ENCODE data around the gene TSPAN33. TPM values are rescaled to one million over a fixed set of nuclear protein-coding genes. Genes with fewer than 3 reads are reported as not detected.
"Not testable (repeated sequence)": the region's sequence is repeated elsewhere in the genome, so short reads cannot be mapped to it uniquely, and the experiment has no call there.

Gene TSPAN33
- total RNA-seq, 2 donors from 2014 or later = 4.8 to 7.5 TPM

- ATAC-seq (no peak), DNase-seq (no peak)
- intact Hi-C loops (cut with DNase I, micrococcal nuclease) = no loop called here
These were observed 54.9 kb downstream of the TSPAN33 start for GRCh38 chr7:129199406-129199805.

DNA sequence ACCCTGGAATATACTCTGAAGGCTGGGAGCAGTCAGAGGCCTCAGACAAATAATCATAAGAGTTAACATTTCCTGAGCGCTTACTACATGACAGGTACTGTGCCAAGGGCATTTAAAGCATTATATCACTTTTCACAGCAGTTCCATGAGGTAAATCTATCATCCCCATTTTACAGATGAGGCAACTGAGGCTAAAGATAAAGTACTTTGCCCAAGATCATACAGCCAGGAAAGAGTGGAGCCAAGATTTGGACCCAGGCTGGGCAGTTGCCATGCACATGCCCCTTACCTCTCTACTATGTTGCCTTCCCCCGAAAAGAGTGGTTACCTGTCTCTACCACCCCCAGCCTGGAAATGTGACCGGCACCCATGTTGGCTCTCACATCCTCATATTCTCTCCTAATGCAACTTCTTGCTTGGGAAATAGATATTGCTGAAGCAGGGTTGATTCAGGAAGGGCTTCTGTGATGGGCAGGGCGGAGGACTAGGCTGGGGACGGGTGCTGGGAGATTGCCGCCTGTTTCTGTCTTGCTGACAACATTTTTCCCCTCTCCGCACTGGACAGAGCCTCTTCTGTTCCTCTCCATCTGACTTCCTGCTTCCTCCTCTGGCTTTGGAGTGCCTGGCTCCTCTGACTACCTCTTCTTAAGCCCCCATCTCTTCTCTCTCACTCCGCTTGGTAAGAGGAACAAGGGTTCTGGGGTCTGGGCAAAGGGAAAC is 57.7 kb downstream of the TSPAN33 start:
- ATAC-seq = no peak
- no peak for DNase-seq
- intact Hi-C loops (cut with DNase I, micrococcal nuclease) = no loop called here

- no peak for ATAC-seq
- intact Hi-C loops (cut with DNase I, micrococcal nuclease) = no loop called here
These were observed 58.7 kb downstream of the TSPAN33 start for GRCh38 chr7:129203050-129203741.

DNA sequence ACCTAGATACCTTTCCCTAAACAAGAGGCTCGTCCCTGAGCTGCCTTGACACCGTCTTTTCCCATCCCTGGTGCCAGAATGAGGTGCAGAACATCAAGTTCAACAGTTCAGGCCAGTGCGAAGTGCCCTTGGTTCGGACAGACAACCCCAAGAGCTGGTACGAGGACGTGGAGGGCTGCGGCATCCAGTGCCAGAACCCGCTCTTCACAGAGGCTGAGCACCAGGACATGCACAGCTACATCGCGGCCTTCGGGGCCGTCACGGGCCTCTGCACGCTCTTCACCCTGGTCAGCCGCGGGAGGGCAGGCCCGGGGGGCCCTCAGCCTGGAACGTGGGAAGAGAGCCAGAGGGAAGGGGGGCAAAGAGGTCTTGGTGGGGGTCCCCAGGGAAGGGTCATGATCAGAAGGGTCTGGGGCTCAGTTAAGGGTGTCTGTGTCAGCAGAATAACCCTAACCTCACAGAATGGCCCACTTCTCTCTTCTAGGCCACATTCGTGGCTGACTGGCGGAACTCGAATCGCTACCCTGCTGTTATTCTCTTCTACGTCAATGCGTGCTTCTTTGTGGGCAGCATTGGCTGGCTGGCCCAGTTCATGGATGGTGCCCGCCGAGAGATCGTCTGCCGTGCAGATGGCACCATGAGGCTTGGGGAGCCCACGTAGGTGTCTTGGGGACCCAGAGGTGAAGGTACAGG is 60.8 kb downstream of the TSPAN33 start:
- intact Hi-C loops (cut with DNase I, micrococcal nuclease) = no loop called here
- DNase-seq (no peak), ATAC-seq (no peak)

More at GRCh38 chr7:129203050-129203741, 58.7 kb downstream of the TSPAN33 start:
- DNase-seq = no peak

DNA sequence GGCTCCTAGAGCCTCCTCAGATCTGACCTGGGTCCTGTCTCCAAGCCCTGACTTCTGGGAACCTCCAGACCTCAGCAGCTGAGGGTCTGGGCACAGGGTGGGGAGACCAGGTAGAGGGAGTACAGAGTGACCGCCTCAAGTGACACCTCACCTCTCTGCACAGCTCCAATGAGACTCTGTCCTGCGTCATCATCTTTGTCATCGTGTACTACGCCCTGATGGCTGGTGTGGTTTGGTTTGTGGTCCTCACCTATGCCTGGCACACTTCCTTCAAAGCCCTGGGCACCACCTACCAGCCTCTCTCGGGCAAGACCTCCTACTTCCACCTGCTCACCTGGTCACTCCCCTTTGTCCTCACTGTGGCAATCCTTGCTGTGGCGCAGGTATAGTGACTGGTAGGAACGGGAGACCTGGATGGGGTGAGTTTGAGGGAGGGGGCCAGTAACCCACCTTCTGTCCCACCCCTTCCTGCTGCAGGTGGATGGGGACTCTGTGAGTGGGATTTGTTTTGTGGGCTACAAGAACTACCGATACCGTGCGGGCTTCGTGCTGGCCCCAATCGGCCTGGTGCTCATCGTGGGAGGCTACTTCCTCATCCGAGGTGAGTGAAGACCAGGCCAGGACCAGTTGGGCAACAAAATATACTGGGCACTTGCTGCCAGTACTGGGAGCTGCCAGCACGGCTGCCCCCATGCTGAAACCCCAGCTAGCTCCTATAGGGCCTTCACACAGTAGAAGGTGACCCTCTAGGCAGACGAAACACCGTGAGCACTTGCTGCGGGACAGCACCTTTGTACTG is 61.7 kb downstream of the TSPAN33 start:
- intact Hi-C loops (cut with DNase I, micrococcal nuclease) = no loop called here
- ATAC-seq (no peak), DNase-seq (no peak)

GRCh38 chr7:129208667-129209066 is 64.2 kb downstream of the TSPAN33 start:
- ATAC-seq (no peak), DNase-seq (no peak)
- intact Hi-C loops (cut with DNase I, micrococcal nuclease) = no loop called here

DNA sequence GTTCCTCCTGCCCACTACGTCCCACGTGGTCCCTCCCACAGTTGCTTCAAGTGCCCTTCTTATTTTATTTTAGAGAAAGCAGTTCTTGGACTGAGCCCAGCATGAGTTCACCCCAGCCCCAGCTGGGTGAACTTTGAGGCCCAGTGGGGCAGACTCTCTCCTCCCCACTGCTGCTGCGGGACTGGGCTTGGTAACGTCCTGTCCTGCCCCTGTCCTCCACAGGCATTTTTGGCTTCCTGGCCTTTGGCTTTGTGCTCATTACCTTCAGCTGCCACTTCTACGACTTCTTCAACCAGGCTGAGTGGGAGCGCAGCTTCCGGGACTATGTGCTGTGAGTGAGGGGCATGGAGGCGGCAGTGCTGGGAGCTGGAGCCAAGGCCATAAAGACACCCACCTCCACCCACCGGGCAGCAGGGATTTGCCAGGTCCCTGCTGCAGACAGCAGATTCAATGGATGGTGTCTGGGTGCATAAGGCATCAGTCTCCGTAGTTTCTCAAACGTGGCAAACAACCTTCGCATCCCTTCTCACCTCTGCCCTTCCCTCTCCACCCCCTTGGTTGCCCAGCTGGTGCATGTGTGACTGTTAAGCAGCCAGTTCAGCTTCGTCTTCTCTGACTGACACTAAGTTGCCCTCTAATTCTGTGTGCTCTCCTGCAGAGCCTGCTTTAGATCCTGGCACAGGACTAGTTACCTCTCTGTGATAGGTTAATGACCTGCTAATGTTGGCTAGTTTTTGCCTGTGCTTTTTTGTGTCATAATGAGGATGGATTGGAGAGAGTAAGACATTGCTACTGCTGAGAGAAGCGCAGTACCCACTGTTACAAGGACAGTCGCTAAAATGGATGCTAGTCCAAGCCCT is 64.8 kb downstream of the TSPAN33 start:
- no peak for ATAC-seq
- intact Hi-C loops (cut with DNase I, micrococcal nuclease) = no loop called here
- no peak for DNase-seq

GRCh38 chr7:129210256-129210988 is 65.9 kb downstream of the TSPAN33 start:
- DNase-seq (peak; percentile 50 to 87), ATAC-seq (peak; percentile 92)
- intact Hi-C loops (cut with DNase I, micrococcal nuclease) = no loop called here

DNA sequence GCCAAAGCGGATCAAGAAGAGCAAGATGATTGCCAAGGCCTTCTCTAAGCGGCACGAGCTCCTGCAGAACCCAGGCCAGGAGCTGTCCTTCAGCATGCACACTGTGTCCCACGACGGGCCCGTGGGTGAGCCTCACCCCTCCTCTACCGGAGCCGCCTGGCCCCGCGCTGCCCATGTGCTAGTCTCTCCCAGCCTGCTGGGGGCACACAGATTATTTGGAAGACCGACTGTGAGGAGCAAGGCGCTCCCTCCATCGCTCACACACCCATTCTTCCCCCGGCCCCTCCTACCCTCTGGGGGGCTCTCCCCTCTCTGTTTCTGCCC is 66.4 kb downstream of the TSPAN33 start:
- no peak for ATAC-seq
- intact Hi-C loops (cut with DNase I, micrococcal nuclease) = no loop called here
- DNase-seq = no peak

- no peak for ATAC-seq
- intact Hi-C loops (cut with DNase I, micrococcal nuclease) = no loop called here
These were observed 67.6 kb downstream of the TSPAN33 start for GRCh38 chr7:129212126-129212525.

GRCh38 chr7:129212596-129212995 is 68.1 kb downstream of the TSPAN33 start:
- DNase-seq (no peak), ATAC-seq (no peak)
- intact Hi-C loops (cut with DNase I, micrococcal nuclease) = no loop called here

More at GRCh38 chr7:129212126-129212525, 67.6 kb downstream of the TSPAN33 start:
- no peak for DNase-seq

DNA sequence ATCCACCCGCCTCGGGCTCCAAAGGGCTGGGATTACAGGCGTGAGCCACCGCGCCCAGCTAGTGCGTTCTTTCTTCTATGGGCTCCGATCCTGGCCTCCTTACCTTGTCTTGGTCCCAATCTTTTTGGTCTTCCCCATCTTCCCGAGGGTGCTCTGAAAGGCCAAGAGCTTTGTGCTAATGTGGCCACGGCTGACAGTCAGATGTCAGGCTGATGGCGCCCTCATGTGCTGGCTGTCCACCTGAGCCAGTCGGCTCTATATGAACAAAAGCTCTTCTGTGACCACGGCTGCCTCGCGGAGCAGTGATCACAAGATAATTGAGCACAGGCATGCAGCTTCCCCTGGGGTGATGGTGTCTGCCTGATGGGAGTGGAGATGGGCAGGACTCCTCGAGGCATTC is 69.3 kb downstream of the TSPAN33 start:
- ATAC-seq (no peak), DNase-seq (no peak)
- intact Hi-C loops (cut with DNase I, micrococcal nuclease) = no loop called here

DNA sequence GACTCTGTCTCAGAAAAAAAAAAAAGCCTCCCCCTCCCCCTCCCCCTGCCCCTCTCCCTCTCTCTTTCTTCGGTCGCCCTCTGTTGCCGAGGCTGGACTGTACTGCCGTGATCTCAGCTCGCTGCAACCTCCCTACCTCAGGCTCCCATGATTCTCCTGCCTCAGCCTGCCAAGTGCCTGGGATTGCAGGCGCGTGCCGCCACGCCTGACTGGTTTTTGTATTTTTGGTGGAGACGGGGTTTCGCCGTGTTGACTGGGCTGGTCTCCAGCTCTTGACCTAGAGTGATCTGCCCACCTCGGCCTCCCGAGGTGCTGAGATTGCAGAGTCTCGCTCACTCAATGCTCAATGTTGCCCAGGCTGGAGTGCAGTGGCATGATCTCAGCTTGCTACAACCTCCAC is 71.2 kb downstream of the TSPAN33 start:
- intact Hi-C loops (cut with DNase I, micrococcal nuclease) = loop anchor here in 1 of 2 donors (5.0 kb wide), 1 partner anchor 82 kb away; no protein-coding TSS in a partner anchor
- ATAC-seq, DNase-seq: not testable (repeated sequence)

DNA sequence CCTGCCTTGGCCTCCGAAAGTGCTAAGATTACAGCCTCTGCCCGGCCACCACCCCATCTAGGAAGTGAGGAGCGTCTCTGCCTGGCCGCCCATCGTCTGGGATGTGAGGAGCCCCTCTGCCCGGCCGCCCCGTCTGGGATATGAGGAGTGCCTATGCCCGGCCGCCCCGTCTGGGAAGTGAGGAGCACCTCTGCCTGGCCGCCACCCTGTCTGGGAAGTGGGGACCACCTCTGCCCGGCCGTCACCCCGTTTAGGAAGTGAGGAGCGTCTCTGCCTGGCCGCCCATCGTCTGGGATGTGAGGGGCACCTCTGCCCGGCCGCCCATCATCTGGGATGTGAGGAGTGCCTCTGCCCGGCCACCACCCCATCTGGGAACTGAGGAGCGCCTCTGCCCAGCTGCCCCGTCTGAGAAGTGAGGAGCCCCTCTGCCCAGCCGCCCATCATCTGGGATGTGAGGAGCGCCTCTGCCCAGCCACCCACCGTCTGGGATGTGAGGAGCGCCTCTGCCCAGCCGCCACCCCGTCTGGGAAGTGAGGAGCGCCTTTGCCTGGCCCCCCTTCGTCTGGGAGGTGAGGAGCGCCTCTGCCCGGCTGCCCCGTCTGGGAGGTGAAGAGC is 71.7 kb downstream of the TSPAN33 start:
- DNase-seq, ATAC-seq: not testable (repeated sequence)
- intact Hi-C loops (cut with DNase I, micrococcal nuclease) = loop anchor here in 1 of 2 donors (5.0 kb wide), 1 partner anchor 81 kb away; no protein-coding TSS in a partner anchor

- intact Hi-C loops (cut with DNase I, micrococcal nuclease) = loop anchor here in 1 of 2 donors (5.0 kb wide), 1 partner anchor 80 kb away; no protein-coding TSS in a partner anchor
- not testable (repeated sequence) for DNase-seq, ATAC-seq
These were observed 72.4 kb downstream of the TSPAN33 start for GRCh38 chr7:129216821-129217416.

DNA sequence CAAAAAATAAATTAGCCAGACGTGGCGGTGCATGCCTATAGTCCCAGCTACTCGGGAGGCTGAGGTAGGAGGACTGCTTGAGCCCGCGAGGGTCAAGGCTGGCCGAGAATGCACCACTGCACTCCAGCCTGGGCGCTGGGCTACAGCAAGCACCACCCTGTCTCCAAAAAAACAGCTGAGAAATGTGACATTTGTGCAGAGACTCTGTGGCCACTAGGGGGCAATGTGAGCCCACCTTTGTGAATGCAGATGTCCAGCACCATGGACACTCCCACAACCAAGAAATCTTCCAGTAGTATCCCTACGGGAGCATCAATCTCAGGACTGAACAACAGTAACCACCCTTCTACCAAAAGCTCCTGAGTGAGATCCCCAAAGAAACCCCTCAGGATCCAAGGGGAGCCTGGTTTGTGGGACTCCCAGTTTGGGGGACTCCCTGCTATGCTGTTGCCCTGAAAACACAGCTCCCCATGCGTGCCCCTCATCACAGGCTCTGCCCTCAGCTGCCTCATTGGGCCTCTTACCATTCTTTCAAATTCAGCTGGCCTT is 74.1 kb downstream of the TSPAN33 start:
- DNase-seq = peak; percentile 72 to 93
- peak; percentile 96 for ATAC-seq
- intact Hi-C loops (cut with DNase I, micrococcal nuclease) = loop anchor here in 1 of 2 donors (5.0 kb wide), 1 partner anchor 79 kb away; no protein-coding TSS in a partner anchor
